Mucosa of stomach (tissue), 1 donor: Measurements from ENCODE around the gene CAPNS2.

ENCODE experiments used
- H3K27me3 ChIP-seq: one replicate; pipeline ENCODE4 v1.7.0; 2013; ENCODE audit warnings: mild to moderate bottlenecking, low read length; ENCODE audit not compliant: control insufficient read depth, insufficient read depth
- H3K36me3 ChIP-seq: one replicate; pipeline ENCODE4 v1.7.0; 2013; ENCODE audit warnings: low read length; ENCODE audit not compliant: control insufficient read depth, insufficient read depth
- H3K4me1 ChIP-seq: one replicate; pipeline ENCODE4 v1.7.0; 2013; ENCODE audit warnings: mild to moderate bottlenecking, low read length; ENCODE audit not compliant: control insufficient read depth, insufficient read depth
- H3K4me3 ChIP-seq: one replicate; pipeline ENCODE4 v1.7.0; 2013; ENCODE audit warnings: low read length
- H3K9ac ChIP-seq: one replicate; pipeline ENCODE4 v1.7.0; 2013; ENCODE audit warnings: mild to moderate bottlenecking, low read length, moderate library complexity
- H3K9me3 ChIP-seq: one replicate; pipeline ENCODE4 v1.7.0; 2013; ENCODE audit warnings: mild to moderate bottlenecking, low read length, moderate library complexity; ENCODE audit not compliant: control insufficient read depth
- donor health status: Pancreatic carcinoma.

The CAPNS2 gene

GRCh38 chr16:55566432-55567175, at the start of gene CAPNS2:
TSS of gene CAPNS2 (plus strand) at chr16:55566684. CDS start at chr16:55566757, 73 bp downstream.
- H3K27me3 ChIP-seq, result no peaks in the 10 kb centered on the region
- H3K4me1 ChIP-seq, result no peaks in the 10 kb centered on the region
- H3K36me3 ChIP-seq, result no peaks in the 10 kb centered on the region
- H3K9ac ChIP-seq, result no peak within 1 kb of the TSS
- H3K9me3 ChIP-seq, result no peaks in the 10 kb centered on the region
- no peak within 1 kb of the TSS for H3K4me3 ChIP-seq

- Histone ChIP-seq H3K9ac (no peak overlapping the region), H3K36me3 (no peaks in the 10 kb centered on the region), H3K27me3 (no peaks in the 10 kb centered on the region), H3K9me3 (no peaks in the 10 kb centered on the region), H3K4me1 (no peaks in the 10 kb centered on the region), H3K4me3 (no peak overlapping the region)
Observed at GRCh38 chr16:55521792-55522191, 44.7 kb upstream of the CAPNS2 start.

- no peaks in the 10 kb centered on the region for H3K4me1 ChIP-seq
- no peaks in the 10 kb centered on the region for H3K27me3 ChIP-seq
- no peak overlapping the region for H3K9ac ChIP-seq
- H3K9me3 ChIP-seq, result no peaks in the 10 kb centered on the region
- no peak overlapping the region for H3K4me3 ChIP-seq
- no peaks in the 10 kb centered on the region for H3K36me3 ChIP-seq
Observed at GRCh38 chr16:55526441-55526840, 40.0 kb upstream of the CAPNS2 start.

DNA sequence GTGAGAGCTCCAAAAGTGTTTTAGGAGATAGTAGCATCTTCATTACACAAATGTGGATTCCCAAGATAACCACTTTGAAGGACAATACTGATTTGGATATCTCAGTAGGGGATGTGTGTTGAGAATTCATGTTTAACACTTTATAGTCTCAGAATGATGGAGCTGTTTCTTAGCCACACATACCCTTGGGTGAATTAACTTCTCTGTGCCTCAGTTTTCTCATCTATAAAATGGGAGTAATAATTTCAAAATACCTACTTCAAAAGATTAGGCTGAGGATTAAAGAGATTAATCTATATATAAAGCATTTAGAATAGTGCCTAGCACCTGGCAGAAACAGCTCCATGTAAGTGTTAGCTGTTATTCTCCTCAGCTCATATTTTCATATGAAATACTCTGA, 38.6 kb upstream of the CAPNS2 start:
- H3K9ac ChIP-seq, result no peak overlapping the region
- no peaks in the 10 kb centered on the region for H3K27me3 ChIP-seq
- H3K4me3 ChIP-seq, result no peak overlapping the region
- H3K9me3 ChIP-seq, result no peaks in the 10 kb centered on the region
- no peaks in the 10 kb centered on the region for H3K36me3 ChIP-seq
- H3K4me1 ChIP-seq, result no peaks in the 10 kb centered on the region

DNA sequence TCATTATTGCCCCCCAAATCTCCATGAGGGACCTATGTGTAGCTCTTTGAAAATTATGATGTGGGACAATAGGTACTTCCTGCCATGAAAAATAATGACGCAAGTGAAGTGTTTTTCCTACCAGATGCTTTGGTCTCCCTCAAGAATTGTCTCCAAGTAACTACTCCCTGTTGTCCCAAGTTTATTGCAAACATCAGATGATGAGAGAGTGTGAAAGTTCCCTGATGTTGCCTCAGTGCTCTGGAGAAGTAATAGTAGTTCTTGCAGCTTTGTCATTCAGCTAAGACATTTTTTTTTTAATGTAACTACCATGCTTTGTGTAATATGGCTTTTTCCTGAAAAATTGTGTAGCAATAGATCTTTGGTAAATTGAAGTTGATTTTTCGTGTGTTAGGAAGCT, 37.5 kb upstream of the CAPNS2 start:
- no peak overlapping the region for H3K9ac ChIP-seq
- no peaks in the 10 kb centered on the region for H3K36me3 ChIP-seq
- no peak overlapping the region for H3K4me3 ChIP-seq
- H3K4me1 ChIP-seq, result no peaks in the 10 kb centered on the region
- H3K9me3 ChIP-seq, result no peaks in the 10 kb centered on the region
- no peaks in the 10 kb centered on the region for H3K27me3 ChIP-seq

- Histone ChIP-seq H3K9ac (no peak overlapping the region), H3K27me3 (no peaks in the 10 kb centered on the region), H3K9me3 (no peaks in the 10 kb centered on the region), H3K36me3 (no peaks in the 10 kb centered on the region), H3K4me3 (no peak overlapping the region), H3K4me1 (no peaks in the 10 kb centered on the region)
Observed at GRCh38 chr16:55530316-55530856, 36.1 kb upstream of the CAPNS2 start.

GRCh38 chr16:55532227-55532626, 34.3 kb upstream of the CAPNS2 start:
- Histone ChIP-seq H3K4me1 (no peaks in the 10 kb centered on the region), H3K36me3 (no peaks in the 10 kb centered on the region), H3K9me3 (no peaks in the 10 kb centered on the region), H3K9ac (no peak overlapping the region), H3K4me3 (no peak overlapping the region), H3K27me3 (no peaks in the 10 kb centered on the region)

DNA sequence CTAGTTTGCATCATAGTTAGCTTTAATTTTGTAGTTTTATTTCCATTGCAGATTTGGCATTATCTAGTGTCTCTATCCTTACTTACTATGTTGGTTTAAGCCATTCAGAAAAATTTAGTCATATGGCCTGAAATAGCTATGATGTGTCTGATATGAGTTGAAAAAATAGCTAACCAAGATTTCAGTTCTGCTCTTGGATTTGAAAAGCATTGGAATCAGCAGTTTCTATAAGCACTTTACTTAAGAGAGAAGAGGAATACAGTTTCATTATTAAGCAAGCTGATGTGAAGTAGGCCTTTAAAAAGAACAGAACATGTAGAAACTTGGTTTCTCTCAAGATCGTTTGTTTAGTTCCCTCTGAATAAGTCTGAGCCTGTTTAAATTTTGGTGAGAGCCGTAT, 31.7 kb upstream of the CAPNS2 start:
- H3K9ac ChIP-seq, result no peak overlapping the region
- H3K4me3 ChIP-seq, result no peak overlapping the region
- no peaks in the 10 kb centered on the region for H3K36me3 ChIP-seq
- H3K27me3 ChIP-seq, result no peaks in the 10 kb centered on the region
- no peaks in the 10 kb centered on the region for H3K4me1 ChIP-seq
- H3K9me3 ChIP-seq, result no peaks in the 10 kb centered on the region

GRCh38 chr16:55539049-55539448, 27.4 kb upstream of the CAPNS2 start:
- Histone ChIP-seq H3K9ac (no peak overlapping the region), H3K27me3 (no peaks in the 10 kb centered on the region), H3K4me3 (no peak overlapping the region), H3K9me3 (no peaks in the 10 kb centered on the region), H3K4me1 (no peaks in the 10 kb centered on the region), H3K36me3 (no peaks in the 10 kb centered on the region)

GRCh38 chr16:55539488-55539887, 27.0 kb upstream of the CAPNS2 start:
- Histone ChIP-seq H3K27me3 (no peaks in the 10 kb centered on the region), H3K4me3 (no peak overlapping the region)

GRCh38 chr16:55540221-55540620, 26.3 kb upstream of the CAPNS2 start:
- Histone ChIP-seq H3K4me3 (no peak overlapping the region), H3K36me3 (no peaks in the 10 kb centered on the region), H3K27me3 (no peaks in the 10 kb centered on the region), H3K9me3 (no peaks in the 10 kb centered on the region), H3K9ac (no peak overlapping the region), H3K4me1 (no peaks in the 10 kb centered on the region)

More at GRCh38 chr16:55539488-55539887, 27.0 kb upstream of the CAPNS2 start:
- Histone ChIP-seq H3K4me1 (no peaks in the 10 kb centered on the region), H3K36me3 (no peaks in the 10 kb centered on the region), H3K9ac (no peak overlapping the region), H3K9me3 (no peaks in the 10 kb centered on the region)

- Histone ChIP-seq H3K4me1 (no peaks in the 10 kb centered on the region), H3K4me3 (no peak overlapping the region), H3K9me3 (no peaks in the 10 kb centered on the region), H3K9ac (no peak overlapping the region), H3K27me3 (no peaks in the 10 kb centered on the region), H3K36me3 (no peaks in the 10 kb centered on the region)
Observed at GRCh38 chr16:55542459-55543082, 23.9 kb upstream of the CAPNS2 start.
